ENCODE measurements around the gene ATP11C.

Gene ATP11C

DNA sequence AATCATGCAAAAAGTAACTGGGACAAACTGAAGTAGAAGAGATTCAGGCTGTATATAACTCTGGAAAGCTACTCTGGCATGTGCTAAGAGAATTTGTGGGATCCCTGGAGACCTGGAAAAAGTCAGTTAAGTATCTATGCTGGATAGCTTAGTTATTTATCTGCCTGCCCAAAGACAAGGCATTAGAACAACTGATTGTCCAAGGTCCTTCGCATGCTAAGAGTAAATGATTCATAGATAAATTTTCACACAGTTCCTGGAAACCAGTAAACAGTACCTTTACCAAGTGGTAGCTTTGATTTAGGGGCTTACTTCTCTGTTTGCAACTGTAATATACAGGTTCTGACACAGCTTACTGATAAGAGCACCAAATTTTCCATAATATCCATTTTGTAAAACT is 104.8 kb downstream of the ATP11C start:
- no peak for DNase-seq
- TF ChIP-seq, protein P1, sequence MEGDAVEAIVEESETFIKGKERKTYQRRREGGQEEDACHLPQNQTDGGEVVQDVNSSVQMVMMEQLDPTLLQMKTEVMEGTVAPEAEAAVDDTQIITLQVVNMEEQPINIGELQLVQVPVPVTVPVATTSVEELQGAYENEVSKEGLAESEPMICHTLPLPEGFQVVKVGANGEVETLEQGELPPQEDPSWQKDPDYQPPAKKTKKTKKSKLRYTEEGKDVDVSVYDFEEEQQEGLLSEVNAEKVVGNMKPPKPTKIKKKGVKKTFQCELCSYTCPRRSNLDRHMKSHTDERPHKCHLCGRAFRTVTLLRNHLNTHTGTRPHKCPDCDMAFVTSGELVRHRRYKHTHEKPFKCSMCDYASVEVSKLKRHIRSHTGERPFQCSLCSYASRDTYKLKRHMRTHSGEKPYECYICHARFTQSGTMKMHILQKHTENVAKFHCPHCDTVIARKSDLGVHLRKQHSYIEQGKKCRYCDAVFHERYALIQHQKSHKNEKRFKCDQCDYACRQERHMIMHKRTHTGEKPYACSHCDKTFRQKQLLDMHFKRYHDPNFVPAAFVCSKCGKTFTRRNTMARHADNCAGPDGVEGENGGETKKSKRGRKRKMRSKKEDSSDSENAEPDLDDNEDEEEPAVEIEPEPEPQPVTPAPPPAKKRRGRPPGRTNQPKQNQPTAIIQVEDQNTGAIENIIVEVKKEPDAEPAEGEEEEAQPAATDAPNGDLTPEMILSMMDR (IDR thresholded peaks at IDR 0.05; ENCODE audit: low read depth, low read length, missing control alignments): no peak
- no peaks in the 10 kb centered on the region for H3K27me3 ChIP-seq (replicated peaks)
- H3K4me3 ChIP-seq (ENCODE audit: low read depth, low read length): no peak overlapping the region
- no peak overlapping the region for H3K27ac ChIP-seq
- in situ Hi-C loops (cut with HindIII; ENCODE audit: low pct_ligation_motif_present, low sequenced_read_pairs): no loop called here
- H3K36me3 ChIP-seq (replicated peaks): no peaks in the 10 kb centered on the region

DNA sequence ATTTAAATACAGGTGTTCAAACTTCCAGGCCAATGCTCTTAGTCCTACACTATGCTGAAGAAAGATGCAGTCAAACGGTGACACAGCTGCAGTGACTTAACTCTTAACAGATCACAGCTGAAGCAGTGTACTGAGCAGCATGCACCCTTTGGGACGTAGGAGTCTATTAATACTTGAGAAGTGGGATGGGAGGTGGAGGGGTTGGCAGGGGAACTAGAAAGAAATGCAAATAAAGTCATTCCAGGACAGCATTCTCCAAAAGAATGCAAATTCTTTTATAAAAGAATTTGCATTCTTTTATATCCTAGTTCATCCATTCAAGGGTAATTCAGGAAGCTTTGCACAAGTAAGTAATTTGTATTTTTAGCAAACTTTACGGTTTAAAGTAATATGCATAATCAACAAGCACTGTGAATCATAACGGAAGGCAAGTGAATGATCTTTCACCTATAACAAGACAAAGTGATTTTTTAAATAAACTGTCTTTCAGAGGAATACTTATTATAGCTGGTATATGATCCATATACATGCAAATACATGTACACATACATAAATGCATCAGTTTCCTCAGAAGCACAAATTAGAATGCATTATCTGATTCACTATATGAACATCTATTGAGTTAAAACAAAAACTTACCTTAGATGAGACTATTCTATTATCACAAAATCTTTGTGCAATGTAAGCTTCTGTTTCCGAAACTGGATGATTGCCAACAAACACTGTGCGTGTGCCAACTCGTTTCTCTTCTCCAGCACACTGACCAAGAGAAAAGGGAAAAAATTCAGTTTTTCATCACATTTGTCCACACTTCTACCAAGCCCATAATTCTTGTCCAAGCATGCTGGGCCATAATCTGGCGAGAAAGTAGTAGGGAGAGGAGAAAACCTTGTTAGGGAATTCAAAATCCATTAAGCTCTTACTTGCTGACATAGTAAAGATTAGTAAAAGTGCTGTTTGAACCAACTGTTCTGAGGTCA is 106.5 kb downstream of the ATP11C start:
- Histone ChIP-seq H3K27me3 (replicated peaks) (no peaks in the 10 kb centered on the region), H3K27ac (no peak overlapping the region), H3K36me3 (replicated peaks) (no peaks in the 10 kb centered on the region), H3K4me3 (ENCODE audit: low read depth, low read length) (no peak overlapping the region)
- TF ChIP-seq, protein P1 (IDR thresholded peaks at IDR 0.05; ENCODE audit: low read depth, low read length, missing control alignments): no peak
- peak; percentile 46 for DNase-seq
- in situ Hi-C loops (cut with HindIII; ENCODE audit: low pct_ligation_motif_present, low sequenced_read_pairs): no loop called here

DNA sequence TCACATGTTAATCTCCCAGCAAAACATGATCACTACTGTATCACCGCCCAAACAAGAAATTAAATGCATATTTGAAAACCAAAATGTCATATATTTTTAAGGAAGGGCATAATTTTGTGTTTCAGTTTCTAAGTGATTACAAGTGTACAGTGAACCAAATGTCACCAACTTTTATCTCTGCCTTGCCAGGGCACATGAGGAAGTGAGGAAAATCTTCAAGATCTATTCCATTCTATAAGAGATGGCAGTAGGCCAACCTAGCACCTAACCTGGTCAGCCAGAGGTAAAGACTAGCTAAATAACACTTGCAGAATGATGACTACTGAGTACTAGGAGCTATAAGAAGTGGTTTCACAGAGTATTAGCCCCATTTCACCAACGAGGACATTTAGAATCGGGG is 107.2 kb downstream of the ATP11C start:
- in situ Hi-C loops (cut with HindIII; ENCODE audit: low pct_ligation_motif_present, low sequenced_read_pairs): no loop called here
- H3K36me3 ChIP-seq (replicated peaks): no peaks in the 10 kb centered on the region
- H3K27me3 ChIP-seq (replicated peaks): no peaks in the 10 kb centered on the region
- TF ChIP-seq, protein P1 (IDR thresholded peaks at IDR 0.05; ENCODE audit: low read depth, low read length, missing control alignments): no peak
- no peak overlapping the region for H3K4me3 ChIP-seq (ENCODE audit: low read depth, low read length)
- DNase-seq: no peak
- H3K27ac ChIP-seq: no peak overlapping the region

DNA sequence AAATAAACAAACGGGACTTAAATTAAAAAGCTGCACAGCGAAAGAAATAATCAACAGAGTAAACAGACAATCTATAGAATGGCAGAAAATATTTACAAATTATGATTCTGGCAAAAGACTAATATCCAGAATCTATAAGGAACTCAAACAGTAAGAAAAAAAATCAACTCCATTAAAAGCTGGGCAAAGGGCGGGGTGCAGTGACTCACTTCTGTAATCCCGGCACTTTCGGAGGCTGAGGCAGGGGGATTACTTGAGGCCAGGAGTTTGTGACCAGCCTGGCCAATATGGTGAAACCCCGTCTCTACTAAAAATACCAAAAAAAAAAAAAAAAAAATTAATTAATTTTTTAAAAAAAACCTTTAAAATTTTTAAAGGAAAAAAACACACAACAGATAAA is 109.0 kb downstream of the ATP11C start:
- H3K27ac ChIP-seq: peak overlapping the region; percentile 41
- H3K4me3 ChIP-seq (ENCODE audit: low read depth, low read length): no peak overlapping the region
- in situ Hi-C loops (cut with HindIII; ENCODE audit: low pct_ligation_motif_present, low sequenced_read_pairs): no loop called here
- no peaks in the 10 kb centered on the region for H3K27me3 ChIP-seq (replicated peaks)
- TF ChIP-seq, protein P1 (IDR thresholded peaks at IDR 0.05; ENCODE audit: low read depth, low read length, missing control alignments): no peak
- no peaks in the 10 kb centered on the region for H3K36me3 ChIP-seq (replicated peaks)
- peak; percentile 31 for DNase-seq

DNA sequence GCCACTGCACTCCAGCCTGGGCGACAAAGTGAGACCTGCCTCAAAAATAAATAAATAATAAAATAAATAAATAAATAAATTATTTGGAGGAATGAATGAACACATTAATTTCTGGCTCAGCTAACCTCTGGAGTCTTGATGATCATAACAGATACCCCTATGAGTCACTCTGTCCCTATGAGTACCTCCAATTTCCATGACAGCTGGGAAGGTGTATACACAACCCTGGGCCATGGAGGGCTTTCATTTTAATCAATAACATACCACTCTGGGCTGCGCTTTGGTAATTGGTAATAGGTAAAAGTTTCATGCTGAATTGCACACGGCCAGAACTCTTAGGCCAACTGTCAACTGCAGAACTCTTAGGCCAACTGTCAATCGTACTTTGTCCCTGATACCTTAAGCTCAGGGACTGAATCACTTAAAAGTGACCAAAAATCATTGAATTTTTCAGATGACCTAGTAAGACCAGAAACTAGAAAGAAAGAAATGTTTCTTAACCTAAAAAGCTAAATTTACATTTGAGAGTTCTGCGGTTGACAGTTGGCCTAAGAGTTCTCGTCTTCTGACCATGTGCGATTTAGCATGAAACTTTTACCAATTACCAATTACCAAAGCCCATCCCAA is 112.4 kb downstream of the ATP11C start:
- Histone ChIP-seq H3K27me3 (replicated peaks) (no peaks in the 10 kb centered on the region), H3K4me3 (ENCODE audit: low read depth, low read length) (no peak overlapping the region), H3K36me3 (replicated peaks) (no peaks in the 10 kb centered on the region), H3K27ac (no peak overlapping the region)
- DNase-seq: no peak
- TF ChIP-seq, protein P1 (IDR thresholded peaks at IDR 0.05; ENCODE audit: low read depth, low read length, missing control alignments): no peak
- in situ Hi-C loops (cut with HindIII; ENCODE audit: low pct_ligation_motif_present, low sequenced_read_pairs): no loop called here
